DND-41 (cell line): ENCODE data around the gene PDZRN4.

Experiments
- ATAC-seq: fragments of 200-7000 bp; cut with Tn5 transposase; 3 replicates; pipeline ENCODE4 v1.9.1; 2021; ENCODE audit warnings: low read depth; ENCODE audit not compliant: insufficient read depth
- DNase-seq: peaks from one replicate; pipeline ENCODE4 v3.0.0-alpha.2; 2020
- H2AFZ ChIP-seq: 2 replicates; pipeline ENCODE4 v1.6.0; 2012; ENCODE audit warnings: low read depth, low read length
- H3K27ac ChIP-seq: 2 replicates; pipeline ENCODE4 v1.5.1; 2012; ENCODE audit warnings: low read length, inconsistent platforms
- H3K27me3 ChIP-seq: fragments of 200-600 bp; sonication (generic); 2 replicates; pipeline ENCODE4 v1.6.0; 2012; ENCODE audit warnings: low read length, mild to moderate bottlenecking, inconsistent platforms; ENCODE audit not compliant: insufficient read depth, poor library complexity
- H3K36me3 ChIP-seq: 2 replicates; pipeline ENCODE4 v1.5.1; 2012; ENCODE audit warnings: low read length, inconsistent platforms; ENCODE audit not compliant: insufficient read depth
- H3K4me1 ChIP-seq: 2 replicates; pipeline ENCODE4 v1.5.1; 2012; ENCODE audit warnings: mild to moderate bottlenecking, low read length; ENCODE audit not compliant: insufficient read depth
- H3K4me2 ChIP-seq: 2 replicates; pipeline ENCODE4 v1.6.0; 2012; ENCODE audit warnings: mild to moderate bottlenecking, moderate library complexity, low read length, inconsistent platforms; ENCODE audit not compliant: insufficient read depth
- H3K4me3 ChIP-seq, 2 experiments: fragments of 200-600 bp in 1 of 2; shearing (Covaris generic) in 1 of 2; 2 replicates each; pipeline ENCODE4 v1.5.1; 2012 to 2016; ENCODE audit warnings: inconsistent platforms in 2 of 2, low read length in 2 of 2, mild to moderate bottlenecking in 2 of 2, low read depth in 1 of 2, moderate library complexity in 1 of 2
- H3K79me2 ChIP-seq: 2 replicates; pipeline ENCODE4 v1.6.0; 2012; ENCODE audit warnings: low read length, inconsistent platforms; ENCODE audit not compliant: insufficient read depth
- H3K9ac ChIP-seq: 2 replicates; pipeline ENCODE4 v1.6.0; 2012; ENCODE audit warnings: low read depth, mild to moderate bottlenecking, inconsistent platforms, low read length, moderate library complexity
- H3K9me3 ChIP-seq: 2 replicates; pipeline ENCODE4 v1.5.1; 2012; ENCODE audit warnings: low read length, moderate library complexity, mild to moderate bottlenecking, inconsistent platforms; ENCODE audit not compliant: insufficient read depth, severe bottlenecking
- H4K20me1 ChIP-seq: 2 replicates; pipeline ENCODE4 v1.6.0; 2012; ENCODE audit warnings: low read length; ENCODE audit not compliant: insufficient read depth
- CTCF ChIP-seq: IDR thresholded peaks from 2 replicates; pipeline ENCODE4 v1.5.1; 2012; ENCODE audit warnings: borderline replicate concordance, low read length, moderate library complexity, mild to moderate bottlenecking; ENCODE audit not compliant: poor library complexity, severe bottlenecking; ENCODE audit errors: extremely low read depth
- EZH2 ChIP-seq: IDR thresholded peaks from 3 replicates; pipeline ENCODE4 v1.6.1; 2012; ENCODE audit warnings: borderline replicate concordance, low read depth, mild to moderate bottlenecking, moderate library complexity, low read length, inconsistent platforms; ENCODE audit not compliant: severe bottlenecking

PDZRN4 gene

GRCh38 chr12:41556176-41556575, 368.1 kb downstream of the PDZRN4 start:
- H3K27ac ChIP-seq = no peak overlapping the region
- no peak overlapping the region for H3K4me3 ChIP-seq
- DNase-seq = no peak
- no peaks in the 10 kb centered on the region for H3K36me3 ChIP-seq
- H3K9me3 ChIP-seq = no peaks in the 10 kb centered on the region
- TF ChIP-seq CTCF (no peak), EZH2 (no peak)
- no peak overlapping the region for H3K4me2 ChIP-seq
- no peaks in the 10 kb centered on the region for H4K20me1 ChIP-seq
- H3K79me2 ChIP-seq = no peaks in the 10 kb centered on the region
- H3K27me3 ChIP-seq = no peaks in the 10 kb centered on the region
- ATAC-seq = no peak
- H3K9ac ChIP-seq = no peak overlapping the region
- H2AFZ ChIP-seq = no peak overlapping the region
- H3K4me1 ChIP-seq = no peaks in the 10 kb centered on the region

DNA sequence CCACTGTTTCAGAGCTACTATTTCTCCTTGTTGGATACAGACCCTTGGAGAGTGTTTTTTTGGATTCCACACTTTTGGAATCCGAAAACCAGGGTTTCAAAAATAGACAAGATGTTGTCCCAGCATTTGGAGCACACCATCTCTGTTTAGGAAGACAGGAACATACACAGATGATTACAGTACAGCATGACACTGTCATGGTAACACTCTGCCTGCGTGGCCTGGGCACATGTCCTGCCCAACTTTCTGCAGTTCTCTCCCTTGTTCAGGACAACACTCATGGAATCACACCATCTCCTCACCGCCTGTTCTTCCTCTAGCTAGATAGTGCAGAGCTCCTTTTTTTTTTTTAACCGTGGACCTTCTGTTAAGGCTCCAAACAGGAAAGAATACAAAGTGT, 369.2 kb downstream of the PDZRN4 start:
- ATAC-seq = no peak
- TF ChIP-seq EZH2 (no peak), CTCF (no peak)

GRCh38 chr12:41558671-41559070, 370.6 kb downstream of the PDZRN4 start:
- no peak overlapping the region for H3K9ac ChIP-seq
- no peak overlapping the region for H3K4me3 ChIP-seq
- ATAC-seq (no peak), DNase-seq (no peak)
- no peaks in the 10 kb centered on the region for H3K79me2 ChIP-seq
- no peaks in the 10 kb centered on the region for H4K20me1 ChIP-seq
- no peak overlapping the region for H2AFZ ChIP-seq
- H3K36me3 ChIP-seq = no peaks in the 10 kb centered on the region
- no peak for TF ChIP-seq EZH2
- H3K27ac ChIP-seq = no peak overlapping the region
- H3K27me3 ChIP-seq = no peaks in the 10 kb centered on the region
- H3K4me1 ChIP-seq = no peaks in the 10 kb centered on the region
- H3K9me3 ChIP-seq = no peaks in the 10 kb centered on the region
- no peak overlapping the region for H3K4me2 ChIP-seq

More for the DNA sequence above, 369.2 kb downstream of the PDZRN4 start:
- H3K4me3 ChIP-seq = no peak overlapping the region
- no peak overlapping the region for H3K4me2 ChIP-seq
- H3K79me2 ChIP-seq = no peaks in the 10 kb centered on the region
- H3K9me3 ChIP-seq = no peaks in the 10 kb centered on the region
- H2AFZ ChIP-seq = no peak overlapping the region
- no peaks in the 10 kb centered on the region for H3K36me3 ChIP-seq
- H3K27ac ChIP-seq = no peak overlapping the region
- no peaks in the 10 kb centered on the region for H3K4me1 ChIP-seq
- no peaks in the 10 kb centered on the region for H3K27me3 ChIP-seq
- no peak for DNase-seq
- no peaks in the 10 kb centered on the region for H4K20me1 ChIP-seq
- no peak overlapping the region for H3K9ac ChIP-seq

- Histone ChIP-seq H3K4me3 (no peak overlapping the region), H3K27me3 (no peaks in the 10 kb centered on the region), H4K20me1 (no peaks in the 10 kb centered on the region), H3K4me1 (no peaks in the 10 kb centered on the region), H3K9me3 (no peaks in the 10 kb centered on the region), H3K36me3 (no peaks in the 10 kb centered on the region), H2AFZ (no peak overlapping the region), H3K79me2 (no peaks in the 10 kb centered on the region), H3K9ac (no peak overlapping the region), H3K27ac (no peak overlapping the region), H3K4me2 (no peak overlapping the region)
- DNase-seq (no peak), ATAC-seq (no peak)
- TF ChIP-seq EZH2 (no peak), CTCF (no peak)
Observed at GRCh38 chr12:41563051-41563450, 374.9 kb downstream of the PDZRN4 start.
